Measurements from ENCODE around the gene ARSB.

Gene ARSB

GRCh38 chr5:78804995-78805394 lies 180.1 kb downstream of the ARSB start:
- H3K4me3 Mint-ChIP-seq, result no peak overlapping the region
- no peaks in the 10 kb centered on the region for H3K27me3 Mint-ChIP-seq
- no peak overlapping the region for H3K27ac Mint-ChIP-seq
- H3K36me3 Mint-ChIP-seq (ENCODE audit: insufficient read depth), result peaks cover 3% of the 10 kb centered on the region
- H3K9me3 Mint-ChIP-seq, result peaks cover 3 to 13% of the 10 kb centered on the region in 2 donors
- no peak for DNase-seq
- no peaks in the 10 kb centered on the region for H3K4me1 Mint-ChIP-seq (ENCODE audit: low read depth in 2 of 2)
- ATAC-seq (replicated peaks), result no peak

GRCh38 chr5:78803941-78804340 lies 181.2 kb downstream of the ARSB start:
- no peak overlapping the region for H3K27ac Mint-ChIP-seq
- H3K9me3 Mint-ChIP-seq, result peaks cover 3 to 13% of the 10 kb centered on the region in 2 donors
- no peaks in the 10 kb centered on the region for H3K27me3 Mint-ChIP-seq
- peaks cover 3% of the 10 kb centered on the region for H3K36me3 Mint-ChIP-seq (ENCODE audit: insufficient read depth)
- H3K4me1 Mint-ChIP-seq (ENCODE audit: low read depth in 2 of 2), result peaks cover 0 to 2% of the 10 kb centered on the region in 2 donors
- ATAC-seq (replicated peaks) (no peak), DNase-seq (no peak)
- H3K4me3 Mint-ChIP-seq, result no peak overlapping the region

DNA sequence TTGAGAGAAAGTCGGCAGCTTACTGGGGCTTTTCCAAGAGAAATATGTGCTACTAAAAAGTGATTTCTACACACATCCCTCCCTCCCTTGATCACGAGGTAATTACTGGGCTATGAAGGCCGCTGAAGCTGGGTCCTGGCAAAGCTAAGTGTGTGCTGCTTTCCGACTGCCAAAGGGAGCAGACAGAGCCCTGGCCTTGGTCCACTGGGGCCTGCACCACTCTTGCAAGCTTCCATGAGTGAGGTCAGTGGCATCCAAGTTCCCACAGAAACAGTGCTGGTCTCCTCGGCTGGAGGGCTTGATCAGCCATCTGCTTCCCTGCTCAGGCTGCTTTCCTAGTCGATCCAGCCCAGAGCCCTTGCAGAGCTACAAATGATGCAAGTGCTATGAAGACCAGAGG lies 181.8 kb downstream of the ARSB start:
- Mint-ChIP-seq H3K36me3 (ENCODE audit: insufficient read depth) (peaks cover 3% of the 10 kb centered on the region), H3K9me3 (peaks cover 3 to 13% of the 10 kb centered on the region in 2 donors), H3K27ac (no peak overlapping the region), H3K4me3 (no peak overlapping the region), H3K4me1 (ENCODE audit: low read depth in 2 of 2) (peaks cover 0 to 2% of the 10 kb centered on the region in 2 donors), H3K27me3 (no peaks in the 10 kb centered on the region)
- ATAC-seq (replicated peaks) (no peak), DNase-seq (no peak)

DNA sequence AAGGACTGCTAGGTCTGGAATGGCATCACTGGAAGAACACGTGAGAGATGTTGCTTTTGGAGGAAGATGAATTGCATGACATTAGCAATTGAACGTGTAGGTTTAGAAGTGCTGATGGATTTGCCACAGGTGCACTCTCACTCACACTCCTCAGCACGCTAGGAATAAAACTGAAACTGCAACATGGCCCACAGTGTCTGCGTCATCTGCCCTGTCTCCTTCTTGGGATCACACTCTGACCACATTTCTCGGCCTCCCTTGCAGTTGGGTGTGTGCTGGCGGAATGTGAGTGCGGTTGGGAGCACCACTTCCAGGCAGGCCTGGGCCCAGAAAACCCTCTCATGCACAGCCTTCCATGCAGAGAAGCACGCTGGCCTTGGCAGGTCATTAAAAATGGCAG lies 183.7 kb downstream of the ARSB start:
- Mint-ChIP-seq H3K9me3 (peaks cover 3 to 13% of the 10 kb centered on the region in 2 donors), H3K4me3 (no peak overlapping the region), H3K4me1 (ENCODE audit: low read depth in 2 of 2) (peaks cover 0 to 2% of the 10 kb centered on the region in 2 donors), H3K36me3 (ENCODE audit: insufficient read depth) (peaks cover 2% of the 10 kb centered on the region), H3K27me3 (no peaks in the 10 kb centered on the region), H3K27ac (no peak overlapping the region)
- no peak for DNase-seq
- ATAC-seq (replicated peaks), result no peak

- no peak for DNase-seq
- H3K27ac Mint-ChIP-seq, result no peak overlapping the region
- H3K4me1 Mint-ChIP-seq (ENCODE audit: low read depth in 2 of 2), result peaks cover 0 to 2% of the 10 kb centered on the region in 2 donors
- H3K36me3 Mint-ChIP-seq (ENCODE audit: insufficient read depth), result no peaks in the 10 kb centered on the region
- ATAC-seq (replicated peaks), result no peak
- H3K27me3 Mint-ChIP-seq, result no peaks in the 10 kb centered on the region
- peaks cover 3 to 13% of the 10 kb centered on the region in 2 donors for H3K9me3 Mint-ChIP-seq
- H3K4me3 Mint-ChIP-seq, result no peak overlapping the region
Observed at GRCh38 chr5:78799266-78800017, 185.7 kb downstream of the ARSB start.

GRCh38 chr5:78798673-78799029 lies 186.5 kb downstream of the ARSB start:
- H3K36me3 Mint-ChIP-seq (ENCODE audit: insufficient read depth), result no peaks in the 10 kb centered on the region
- DNase-seq, result no peak
- no peak for ATAC-seq (replicated peaks)
- peaks cover 0 to 2% of the 10 kb centered on the region in 2 donors for H3K4me1 Mint-ChIP-seq (ENCODE audit: low read depth in 2 of 2)
- no peak overlapping the region for H3K27ac Mint-ChIP-seq
- H3K27me3 Mint-ChIP-seq, result no peaks in the 10 kb centered on the region
- H3K9me3 Mint-ChIP-seq, result peaks cover 3 to 13% of the 10 kb centered on the region in 2 donors
- no peak overlapping the region for H3K4me3 Mint-ChIP-seq

DNA sequence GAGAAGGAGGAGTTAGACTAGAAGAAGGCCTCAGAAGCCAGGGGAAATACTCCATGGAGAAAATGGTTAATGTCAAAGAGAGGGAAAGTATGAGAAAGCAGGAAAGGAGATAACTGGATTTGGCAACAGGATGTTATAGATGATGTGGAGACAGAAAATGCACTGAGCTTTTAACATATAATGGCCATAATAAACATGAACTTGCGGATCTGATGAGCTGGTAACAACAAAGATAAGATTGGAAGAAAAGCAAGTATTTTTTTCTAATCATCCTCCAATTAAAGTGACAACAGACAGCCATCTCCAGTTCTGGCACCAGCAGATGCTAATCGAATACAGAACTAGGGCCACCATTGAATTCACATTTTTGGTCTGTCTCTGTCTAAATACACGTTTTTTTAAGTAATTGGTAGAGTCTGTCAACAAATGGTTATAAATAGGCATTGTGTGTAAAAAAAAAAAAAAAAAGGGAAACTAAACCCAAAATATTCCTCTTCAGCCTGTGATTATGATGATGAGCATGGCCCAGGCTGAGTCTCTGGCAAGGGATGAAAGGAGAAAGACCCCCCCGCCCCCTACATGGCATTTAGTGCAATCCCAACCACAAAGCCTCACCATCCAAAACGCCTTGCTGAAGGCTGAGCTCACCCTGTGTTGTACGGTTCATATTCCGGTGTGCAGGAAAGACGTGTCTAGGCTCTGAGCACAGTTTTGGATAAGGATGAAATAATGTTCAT lies 187.0 kb downstream of the ARSB start:
- ATAC-seq (replicated peaks), result no peak
- Mint-ChIP-seq H3K27me3 (no peaks in the 10 kb centered on the region), H3K27ac (no peak overlapping the region), H3K9me3 (peaks cover 3 to 13% of the 10 kb centered on the region in 2 donors), H3K4me3 (no peak overlapping the region), H3K4me1 (ENCODE audit: low read depth in 2 of 2) (peaks cover 0 to 2% of the 10 kb centered on the region in 2 donors), H3K36me3 (ENCODE audit: insufficient read depth) (no peaks in the 10 kb centered on the region)
- DNase-seq, result no peak

- Mint-ChIP-seq H3K27me3 (no peaks in the 10 kb centered on the region), H3K36me3 (ENCODE audit: insufficient read depth) (no peaks in the 10 kb centered on the region), H3K4me1 (ENCODE audit: low read depth in 2 of 2) (peaks cover 0 to 2% of the 10 kb centered on the region in 2 donors), H3K4me3 (no peak overlapping the region), H3K27ac (no peak overlapping the region), H3K9me3 (peaks cover 0 to 5% of the 10 kb centered on the region in 2 donors)
- ATAC-seq (replicated peaks) (no peak), DNase-seq (no peak)
Observed at GRCh38 chr5:78795757-78796156, 189.4 kb downstream of the ARSB start.

DNA sequence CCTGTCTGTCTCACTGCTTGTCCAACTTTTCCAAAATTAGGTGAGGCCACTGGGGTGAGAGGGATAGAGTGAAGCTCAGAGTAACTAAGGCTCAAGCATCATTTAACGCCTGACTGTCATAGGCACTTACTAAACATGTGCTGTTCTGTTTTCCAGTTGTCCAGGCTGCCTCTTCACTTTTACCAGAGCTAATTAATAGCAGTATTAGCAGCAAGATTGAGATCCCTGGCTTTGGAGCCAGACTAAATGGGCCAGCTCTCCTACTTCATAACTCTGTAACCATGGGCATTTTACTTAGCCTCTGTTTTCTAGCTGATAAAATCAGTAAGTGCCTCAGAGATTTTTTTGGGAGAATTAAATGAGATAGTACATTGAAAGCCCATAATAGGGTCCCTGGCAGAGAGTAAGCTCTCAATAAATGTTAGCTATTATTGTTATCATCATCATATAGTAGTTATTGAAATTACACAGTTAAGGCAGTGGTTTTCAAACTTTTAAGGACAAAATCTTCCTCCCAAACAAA lies 190.4 kb downstream of the ARSB start:
- Mint-ChIP-seq H3K27me3 (no peaks in the 10 kb centered on the region), H3K4me3 (no peak overlapping the region), H3K9me3 (no peaks in the 10 kb centered on the region), H3K4me1 (ENCODE audit: low read depth in 2 of 2) (peaks cover 0 to 2% of the 10 kb centered on the region in 2 donors), H3K36me3 (ENCODE audit: insufficient read depth) (no peaks in the 10 kb centered on the region), H3K27ac (no peak overlapping the region)
- ATAC-seq (replicated peaks) (no peak), DNase-seq (no peak)

DNA sequence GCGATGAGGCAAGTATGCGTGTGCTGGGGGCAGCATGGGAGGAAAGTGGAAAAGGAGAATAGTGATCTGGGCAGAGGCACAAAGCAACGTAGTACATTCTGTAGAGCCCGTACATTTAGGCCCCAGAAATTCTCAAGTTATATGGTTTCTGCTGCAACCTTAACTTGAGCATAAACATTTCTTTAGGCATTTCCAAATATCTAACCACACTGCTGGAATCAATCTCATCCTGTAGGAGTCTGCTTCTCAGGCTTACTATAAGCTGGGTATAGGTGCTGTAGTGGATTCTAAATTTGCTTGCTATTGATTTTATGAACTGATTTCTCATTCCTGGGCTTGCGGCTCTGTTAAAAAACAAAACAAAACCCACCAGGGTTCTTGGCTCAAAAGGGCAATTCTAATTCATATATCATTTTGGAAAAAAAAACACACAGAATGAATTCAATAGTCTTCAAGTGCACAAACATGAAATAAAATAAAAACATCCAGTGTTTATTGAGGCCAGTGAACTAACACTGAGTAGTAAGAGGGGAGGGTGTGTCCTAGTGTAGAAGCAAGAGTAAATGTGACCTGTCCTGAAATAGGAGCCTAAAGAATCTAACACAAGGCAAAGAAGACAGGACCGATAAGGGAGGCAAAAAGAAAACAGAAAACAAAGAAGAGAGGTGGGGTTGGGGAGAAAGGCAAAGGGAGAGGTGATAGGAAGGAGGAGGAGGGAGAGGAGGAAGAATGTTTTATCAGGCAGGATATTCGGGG lies 191.0 kb downstream of the ARSB start:
- ATAC-seq (replicated peaks) (no peak), DNase-seq (no peak)
- Mint-ChIP-seq H3K27me3 (no peaks in the 10 kb centered on the region), H3K4me3 (no peak overlapping the region), H3K9me3 (no peaks in the 10 kb centered on the region), H3K36me3 (ENCODE audit: insufficient read depth) (no peaks in the 10 kb centered on the region), H3K27ac (no peak overlapping the region), H3K4me1 (ENCODE audit: low read depth in 2 of 2) (no peaks in the 10 kb centered on the region)

GRCh38 chr5:78792345-78793055 lies 192.6 kb downstream of the ARSB start:
- Mint-ChIP-seq H3K4me1 (ENCODE audit: low read depth in 2 of 2) (no peaks in the 10 kb centered on the region), H3K4me3 (no peak overlapping the region), H3K9me3 (no peaks in the 10 kb centered on the region), H3K27me3 (no peaks in the 10 kb centered on the region), H3K27ac (no peak overlapping the region), H3K36me3 (ENCODE audit: insufficient read depth) (no peaks in the 10 kb centered on the region)
- ATAC-seq (replicated peaks), result no peak
- DNase-seq, result no peak

- no peak for ATAC-seq (replicated peaks)
- Mint-ChIP-seq H3K4me3 (no peak overlapping the region), H3K4me1 (ENCODE audit: low read depth in 2 of 2) (no peaks in the 10 kb centered on the region), H3K9me3 (no peaks in the 10 kb centered on the region), H3K27me3 (no peaks in the 10 kb centered on the region), H3K36me3 (ENCODE audit: insufficient read depth) (no peaks in the 10 kb centered on the region), H3K27ac (no peak overlapping the region)
- no peak for DNase-seq
Observed at GRCh38 chr5:78791501-78792100, 193.5 kb downstream of the ARSB start.

DNA sequence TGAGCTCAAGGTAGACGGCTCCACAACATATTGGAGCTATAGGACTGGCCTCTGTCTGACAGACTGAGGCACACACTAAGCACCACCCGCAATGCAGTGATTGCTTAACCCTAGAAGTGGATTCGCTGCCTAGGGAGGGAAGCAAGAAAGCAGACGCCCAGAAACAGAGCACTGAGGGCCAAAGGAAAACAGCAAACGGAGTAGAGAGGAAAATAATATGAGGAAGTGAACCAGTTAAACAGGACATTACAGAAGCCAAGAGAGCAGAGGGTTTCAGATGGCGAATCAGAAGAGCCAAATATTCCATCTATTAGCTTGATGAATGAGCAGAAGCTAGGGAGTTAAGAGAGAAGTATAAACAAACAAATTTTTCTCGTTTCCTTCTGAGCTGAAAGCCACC lies 197.3 kb downstream of the ARSB start:
- H3K36me3 Mint-ChIP-seq (ENCODE audit: insufficient read depth), result no peaks in the 10 kb centered on the region
- H3K9me3 Mint-ChIP-seq, result no peaks in the 10 kb centered on the region
- no peak overlapping the region for H3K4me3 Mint-ChIP-seq
- H3K27me3 Mint-ChIP-seq, result no peaks in the 10 kb centered on the region
- H3K4me1 Mint-ChIP-seq (ENCODE audit: low read depth in 2 of 2), result peaks cover 2 to 10% of the 10 kb centered on the region in 2 donors
- H3K27ac Mint-ChIP-seq, result no peak overlapping the region
- ATAC-seq (replicated peaks), result no peak
- no peak for DNase-seq
